PC-3 (cell line): Measurements from ENCODE around the gene TANC1. TPM values are rescaled to one million over a fixed set of nuclear protein-coding genes. Genes with fewer than 3 reads are reported as not detected.

ENCODE experiments used
- ATAC-seq: fragments of 200-7000 bp; cut with Tn5 transposase; 2 replicates; pipeline ENCODE4 v1.9.1; 2020; ENCODE audit warnings: mild to moderate bottlenecking, moderate library complexity
- BruUV-seq: library from RNA; stranded (reverse); fragments of 400-500 nt; replicated peaks from 2 replicates; lab custom pipeline; 2021; lab: Mats Ljungman, UMichigan
- CTCF ChIA-PET: fragments of 300-600 bp; sonication (Branson Sonifier 250); formaldehyde crosslinking; loops from one replicate; lab custom pipeline; 2022; ENCODE audit warnings: antibody characterized with exemption; lab: Charles Lee
- POLR2A ChIA-PET: fragments of 300-600 bp; sonication (Branson Sonifier 250); formaldehyde crosslinking; loops from one replicate; lab custom pipeline; 2022; ENCODE audit warnings: antibody characterized with exemption; ENCODE audit not compliant: unreplicated experiment; lab: Charles Lee
- DNase-seq: peaks from one replicate; pipeline ENCODE4 v3.0.0-alpha.2; 2015
- H2AFZ ChIP-seq: fragments of 300-600 bp; sonication (generic); 2 replicates; pipeline ENCODE4 v1.6.0; 2016; ENCODE audit warnings: antibody characterized with exemption, low read length
- H3F3A ChIP-seq: fragments of 300-600 bp; sonication (generic); one replicate; pipeline ENCODE4 v1.6.0; 2017; ENCODE audit warnings: antibody characterized with exemption, low read length, control low read depth, mild to moderate bottlenecking; ENCODE audit not compliant: unreplicated experiment
- H3K27ac ChIP-seq: fragments of 300-600 bp; sonication (generic); 2 replicates; pipeline ENCODE4 v1.5.1; 2016; ENCODE audit warnings: mild to moderate bottlenecking, low read length
- H3K27me3 ChIP-seq: fragments of 300-600 bp; sonication (generic); 2 replicates; pipeline ENCODE4 v1.6.1; 2016; ENCODE audit warnings: low read length, mixed read lengths
- H3K36me3 ChIP-seq: fragments of 300-600 bp; sonication (generic); 2 replicates; pipeline ENCODE4 v1.6.1; 2016; ENCODE audit warnings: low read depth, mixed run types, low read length, mixed read lengths
- H3K4me1 ChIP-seq: fragments of 300-600 bp; sonication (generic); 2 replicates; pipeline ENCODE4 v1.5.1; 2016; ENCODE audit warnings: low read length; ENCODE audit not compliant: insufficient read depth
- H3K4me2 ChIP-seq: fragments of 300-600 bp; sonication (generic); 2 replicates; pipeline ENCODE4 v1.6.0; 2016; ENCODE audit warnings: low read length
- H3K4me3 ChIP-seq: fragments of 300-600 bp; sonication (generic); 2 replicates; pipeline ENCODE4 v1.5.1; 2016; ENCODE audit warnings: mild to moderate bottlenecking, low read length, mixed read lengths
- H3K79me2 ChIP-seq: fragments of 300-600 bp; sonication (generic); 2 replicates; pipeline ENCODE4 v1.6.1; 2017; ENCODE audit warnings: low read length, mixed read lengths
- H3K9ac ChIP-seq: fragments of 300-600 bp; sonication (generic); 2 replicates; pipeline ENCODE4 v1.6.0; 2016; ENCODE audit warnings: mild to moderate bottlenecking, low read length
- H3K9me2 ChIP-seq: fragments of 300-600 bp; sonication (generic); replicated peaks from 2 replicates; pipeline ENCODE4 v1.6.1; 2016; ENCODE audit warnings: mixed run types, low read length, mixed read lengths
- H3K9me3 ChIP-seq: fragments of 300-600 bp; sonication (generic); 2 replicates; pipeline ENCODE4 v1.6.1; 2016; ENCODE audit warnings: low read length, mixed read lengths
- H4K20me1 ChIP-seq: fragments of 300-600 bp; sonication (generic); 2 replicates; pipeline ENCODE4 v1.6.1; 2016; ENCODE audit warnings: low read length, mixed read lengths
- EZH2 ChIP-seq: fragments of 300-600 bp; sonication (generic); IDR thresholded peaks from one replicate; pipeline ENCODE4 v1.6.1; 2017; ENCODE audit warnings: antibody characterized with exemption, mild to moderate bottlenecking, low read length; ENCODE audit not compliant: unreplicated experiment
- EZH2phosphoT487 ChIP-seq: fragments of 300-600 bp; sonication (generic); IDR thresholded peaks from 2 replicates; pipeline ENCODE4 v1.6.1; 2018; ENCODE audit warnings: mild to moderate bottlenecking, antibody characterized with exemption, low read length, borderline replicate concordance
- intact Hi-C: fragments of 100-400 bp; cut with micrococcal nuclease; formaldehyde crosslinking; loops from 2 replicates; pipeline ENCODE4 v1.9.0; 2023
- total RNA-seq: library from RNA; depleted of rRNA; stranded (reverse); fragments of >200 nt; gene quantifications from 2 replicates; pipeline ENCODE4 v1.2.3, GENCODE V29; 2014
- TF ChIP-seq, protein P1 (sequence below): fragments of 300-600 bp; sonication (generic); conservative IDR thresholded peaks from 2 replicates; pipeline ENCODE4 v1.5.1; 2017; ENCODE audit warnings: antibody characterized with exemption, low read depth, mild to moderate bottlenecking, low read length

The TANC1 gene
- total RNA-seq, 1 experiment from 2014 or later: 17.6 TPM

DNA sequence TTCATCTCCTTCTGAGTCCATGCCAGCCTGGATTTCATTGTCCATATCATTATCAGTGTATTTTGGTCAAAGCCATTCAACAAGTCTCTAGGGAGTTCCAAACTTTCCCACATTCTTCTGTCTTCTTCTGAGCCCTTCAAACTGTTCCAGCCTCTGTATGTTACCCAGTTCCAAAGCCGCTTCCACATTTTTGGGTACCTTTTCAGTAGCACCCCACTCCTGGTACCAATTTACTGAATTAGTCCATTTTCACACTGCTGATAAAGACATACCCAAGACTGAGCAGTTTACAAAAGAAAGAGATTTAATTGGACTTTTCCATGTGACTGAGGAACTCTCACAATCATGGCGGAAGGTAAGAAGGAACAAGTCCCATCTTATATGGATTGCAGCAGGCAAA is 47.4 kb downstream of the TANC1 start:
- intact Hi-C loops: no loop called here
- ATAC-seq: no peak
- H3K79me2 ChIP-seq: peaks cover 41% of the 10 kb centered on the region; the same call in 1 of the 2 replicates
- H3K27ac ChIP-seq: no peak overlapping the region
- H3K36me3 ChIP-seq: peaks cover 31% of the 10 kb centered on the region
- DNase-seq: no peak
- no peaks in the 10 kb centered on the region for H3F3A ChIP-seq
- CTCF ChIA-PET: no interaction called here
- H2AFZ ChIP-seq: no peak overlapping the region
- POLR2A ChIA-PET: no interaction called here
- H3K4me3 ChIP-seq: no peak overlapping the region
- no peak for TF ChIP-seq EZH2
- TF ChIP-seq, protein P1, sequence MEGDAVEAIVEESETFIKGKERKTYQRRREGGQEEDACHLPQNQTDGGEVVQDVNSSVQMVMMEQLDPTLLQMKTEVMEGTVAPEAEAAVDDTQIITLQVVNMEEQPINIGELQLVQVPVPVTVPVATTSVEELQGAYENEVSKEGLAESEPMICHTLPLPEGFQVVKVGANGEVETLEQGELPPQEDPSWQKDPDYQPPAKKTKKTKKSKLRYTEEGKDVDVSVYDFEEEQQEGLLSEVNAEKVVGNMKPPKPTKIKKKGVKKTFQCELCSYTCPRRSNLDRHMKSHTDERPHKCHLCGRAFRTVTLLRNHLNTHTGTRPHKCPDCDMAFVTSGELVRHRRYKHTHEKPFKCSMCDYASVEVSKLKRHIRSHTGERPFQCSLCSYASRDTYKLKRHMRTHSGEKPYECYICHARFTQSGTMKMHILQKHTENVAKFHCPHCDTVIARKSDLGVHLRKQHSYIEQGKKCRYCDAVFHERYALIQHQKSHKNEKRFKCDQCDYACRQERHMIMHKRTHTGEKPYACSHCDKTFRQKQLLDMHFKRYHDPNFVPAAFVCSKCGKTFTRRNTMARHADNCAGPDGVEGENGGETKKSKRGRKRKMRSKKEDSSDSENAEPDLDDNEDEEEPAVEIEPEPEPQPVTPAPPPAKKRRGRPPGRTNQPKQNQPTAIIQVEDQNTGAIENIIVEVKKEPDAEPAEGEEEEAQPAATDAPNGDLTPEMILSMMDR: no peak
- TF ChIP-seq EZH2phosphoT487: no peak
- BruUV-seq: no TSS peak
- no peak overlapping the region for H3K9ac ChIP-seq
- no peaks in the 10 kb centered on the region for H3K9me2 ChIP-seq
- no peaks in the 10 kb centered on the region for H4K20me1 ChIP-seq
- peaks cover 11% of the 10 kb centered on the region; the same call in 1 of the 2 replicates for H3K9me3 ChIP-seq
- no peak overlapping the region for H3K4me2 ChIP-seq
- peaks cover 4% of the 10 kb centered on the region for H3K4me1 ChIP-seq
- no peaks in the 10 kb centered on the region for H3K27me3 ChIP-seq

DNA sequence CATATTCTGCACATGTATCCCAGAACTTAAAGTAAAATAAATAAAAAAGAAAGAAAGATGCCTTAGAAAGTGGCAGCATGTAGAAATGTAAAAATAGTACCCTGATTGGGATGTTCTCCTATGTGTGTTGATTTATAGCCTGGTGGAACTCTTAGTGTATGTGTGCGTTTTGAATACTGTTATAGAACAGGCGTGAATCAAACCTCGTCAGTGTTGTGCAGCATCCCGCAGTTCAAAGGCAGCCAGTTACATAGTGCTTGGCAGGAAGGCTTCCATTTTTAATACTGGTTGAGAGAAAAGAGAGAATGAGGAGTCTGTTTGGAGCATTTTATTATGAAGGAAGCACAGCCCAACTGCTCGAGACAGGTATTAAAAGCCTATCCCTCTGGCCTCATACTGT is 49.4 kb downstream of the TANC1 start:
- no peak overlapping the region for H2AFZ ChIP-seq
- peaks cover 37% of the 10 kb centered on the region; the same call in 1 of the 2 replicates for H3K79me2 ChIP-seq
- no peaks in the 10 kb centered on the region for H3K27me3 ChIP-seq
- POLR2A ChIA-PET: no interaction called here
- no peaks in the 10 kb centered on the region for H3K9me2 ChIP-seq
- no peak for DNase-seq
- ATAC-seq: no peak
- intact Hi-C loops: no loop called here
- H3F3A ChIP-seq: no peaks in the 10 kb centered on the region
- CTCF ChIA-PET: no interaction called here
- H3K27ac ChIP-seq: no peak overlapping the region
- no peak overlapping the region for H3K9ac ChIP-seq
- H3K4me1 ChIP-seq: no peaks in the 10 kb centered on the region
- peaks cover 11% of the 10 kb centered on the region; the same call in 1 of the 2 replicates for H3K9me3 ChIP-seq
- no peaks in the 10 kb centered on the region for H4K20me1 ChIP-seq
- no peak overlapping the region for H3K4me2 ChIP-seq
- TF ChIP-seq EZH2phosphoT487 (no peak), EZH2 (no peak)
- TF ChIP-seq, protein P1: no peak
- H3K4me3 ChIP-seq: no peak overlapping the region
- peaks cover 30% of the 10 kb centered on the region for H3K36me3 ChIP-seq
- no TSS peak for BruUV-seq

- no peak for ATAC-seq
- H3K27ac ChIP-seq: no peak overlapping the region
- no peaks in the 10 kb centered on the region for H3F3A ChIP-seq
- CTCF ChIA-PET: no interaction called here
- H4K20me1 ChIP-seq: no peaks in the 10 kb centered on the region
- intact Hi-C loops: no loop called here
- H3K9me2 ChIP-seq: no peaks in the 10 kb centered on the region
- H3K4me1 ChIP-seq: no peaks in the 10 kb centered on the region
- no peak overlapping the region for H3K4me2 ChIP-seq
- BruUV-seq: no TSS peak
- peaks cover 11% of the 10 kb centered on the region; the same call in 1 of the 2 replicates for H3K9me3 ChIP-seq
- peaks cover 22% of the 10 kb centered on the region for H3K36me3 ChIP-seq
- no peak overlapping the region for H3K9ac ChIP-seq
- POLR2A ChIA-PET: no interaction called here
- DNase-seq: no peak
- no peak for TF ChIP-seq EZH2phosphoT487
- TF ChIP-seq, protein P1: no peak
- no peak for TF ChIP-seq EZH2
- no peak overlapping the region for H3K4me3 ChIP-seq
- H2AFZ ChIP-seq: no peak overlapping the region
- no peaks in the 10 kb centered on the region for H3K27me3 ChIP-seq
- H3K79me2 ChIP-seq: peaks cover 29% of the 10 kb centered on the region; the same call in 1 of the 2 replicates
Observed at GRCh38 chr2:159019021-159019420, 50.6 kb downstream of the TANC1 start.
